Dermis blood vessel endothelial cell (primary cell): ENCODE results near the gene WIPI1. TPM values are rescaled to one million over a fixed set of nuclear protein-coding genes. Genes with fewer than 3 reads are reported as not detected.
A peak's percentile ranks its signal among the peaks of the same experiment; 100 is the strongest.

Source experiments
- DNase-seq: peaks from one replicate; pipeline ENCODE4 v3.0.0; 2010
- total RNA-seq: library from RNA; depleted of rRNA; stranded (reverse); fragments of >200 nt; gene quantifications from 2 replicates; pipeline ENCODE4 v1.2.3, GENCODE V29; 2014

The WIPI1 gene
- total RNA-seq, 1 donor from 2014 or later: 60.2 TPM

- no peak for DNase-seq
Measured at GRCh38 chr17:68460146-68460545, 2.9 kb upstream of the WIPI1 start.

GRCh38 chr17:68459037-68459639 is 1.8 kb upstream of the WIPI1 start:
- no peak for DNase-seq

- DNase-seq: no peak
Measured at GRCh38 chr17:68458260-68459036, 1.2 kb upstream of the WIPI1 start.

DNA sequence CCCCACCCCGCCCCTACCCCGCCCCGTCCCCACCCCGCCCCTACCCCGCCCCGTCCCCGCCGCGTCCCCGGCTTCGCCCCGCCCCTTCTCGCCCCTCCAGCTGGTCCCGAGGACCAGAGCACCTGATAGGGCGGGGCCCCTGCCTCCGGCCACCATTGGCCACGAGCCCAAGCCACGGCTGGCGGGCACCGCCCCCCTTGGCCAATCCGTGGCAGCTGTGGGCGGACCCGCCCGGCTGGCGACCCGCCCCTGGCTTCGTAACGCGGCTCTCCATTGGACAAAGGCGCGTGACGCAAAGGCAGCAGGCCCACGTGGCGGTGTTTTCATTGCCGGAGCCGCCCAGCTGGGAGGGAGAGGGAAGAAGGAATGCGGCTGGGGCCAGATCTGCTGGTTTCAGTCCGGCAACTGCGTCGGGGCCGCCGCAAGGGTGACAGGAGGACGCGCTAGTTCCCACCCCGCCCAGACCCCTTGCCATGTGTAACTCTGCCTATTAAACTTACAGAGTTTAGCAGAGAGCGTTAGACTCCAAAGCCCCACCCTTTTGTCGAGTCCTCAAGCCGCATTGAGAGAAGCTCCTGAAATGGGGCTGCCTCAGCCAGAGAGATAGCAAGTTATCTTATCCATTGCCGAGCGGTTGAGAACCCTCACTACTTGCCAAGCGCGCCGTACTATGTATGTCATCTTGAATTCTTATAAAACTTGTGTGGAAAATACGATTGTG is 403 bp upstream of the WIPI1 start:
- peak; percentile 99 for DNase-seq

GRCh38 chr17:68456339-68457167 is 743 bp downstream of the WIPI1 start:
- peak; percentile 87 for DNase-seq

- no peak for DNase-seq
Measured at GRCh38 chr17:68455901-68456338, 1.4 kb downstream of the WIPI1 start.

DNA sequence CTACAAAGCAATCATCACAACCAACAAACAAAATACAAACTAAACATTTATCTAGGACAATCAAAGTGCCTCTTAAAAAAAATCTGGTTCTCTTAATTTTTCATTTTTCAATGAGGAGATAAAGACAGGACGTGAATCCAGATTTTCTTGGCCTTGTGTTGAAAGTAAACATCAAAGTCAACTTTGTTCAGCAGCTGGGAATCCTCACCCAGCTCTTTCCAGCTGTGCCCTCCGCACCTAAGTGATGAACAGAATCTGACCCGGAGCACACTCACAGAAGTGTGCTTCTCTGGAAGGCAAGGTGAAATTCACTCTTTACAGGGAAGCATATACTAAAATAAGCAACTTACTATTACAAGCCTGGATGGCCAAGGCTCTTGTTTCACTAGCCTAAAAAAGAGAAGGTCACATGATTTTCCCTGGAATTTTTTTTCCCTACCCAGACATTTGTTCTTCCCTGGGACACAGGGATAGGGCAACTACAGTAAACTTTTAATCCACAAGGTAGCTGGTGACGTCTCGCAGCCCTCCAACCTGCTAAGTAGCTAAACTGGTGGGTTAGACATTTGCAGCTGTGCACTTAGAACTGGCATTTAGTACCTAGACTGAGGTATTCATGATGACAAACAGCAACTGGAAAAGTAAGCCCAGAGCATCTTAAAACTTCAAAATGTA is 3.2 kb downstream of the WIPI1 start:
- DNase-seq: no peak

DNA sequence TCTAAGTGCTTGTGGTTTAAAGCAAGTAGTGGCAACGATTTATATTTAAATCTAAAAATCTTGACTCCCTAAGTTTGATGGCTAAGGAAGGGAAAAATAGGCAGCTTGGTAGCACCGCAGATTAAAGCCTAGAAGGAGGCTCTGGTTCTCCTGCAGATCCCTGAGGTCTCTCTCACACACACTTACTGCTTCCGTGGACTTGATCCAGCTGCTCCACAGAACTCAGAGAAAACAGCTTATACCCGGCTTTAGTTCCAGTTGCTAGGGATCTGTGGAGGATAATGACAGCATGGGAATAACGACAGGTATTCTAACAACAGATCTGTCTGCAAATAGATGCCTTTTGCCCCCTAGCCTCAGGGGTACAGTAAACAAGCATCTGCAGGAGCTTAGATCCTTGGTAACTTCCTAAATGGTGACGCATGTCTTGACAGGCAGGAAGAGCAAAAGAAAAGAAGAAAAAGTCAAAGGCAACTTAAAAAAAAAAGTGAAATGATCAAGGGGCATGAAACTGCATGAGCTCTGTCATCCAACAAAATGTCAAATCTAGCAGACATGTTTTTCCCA is 4.5 kb downstream of the WIPI1 start:
- no peak for DNase-seq

DNA sequence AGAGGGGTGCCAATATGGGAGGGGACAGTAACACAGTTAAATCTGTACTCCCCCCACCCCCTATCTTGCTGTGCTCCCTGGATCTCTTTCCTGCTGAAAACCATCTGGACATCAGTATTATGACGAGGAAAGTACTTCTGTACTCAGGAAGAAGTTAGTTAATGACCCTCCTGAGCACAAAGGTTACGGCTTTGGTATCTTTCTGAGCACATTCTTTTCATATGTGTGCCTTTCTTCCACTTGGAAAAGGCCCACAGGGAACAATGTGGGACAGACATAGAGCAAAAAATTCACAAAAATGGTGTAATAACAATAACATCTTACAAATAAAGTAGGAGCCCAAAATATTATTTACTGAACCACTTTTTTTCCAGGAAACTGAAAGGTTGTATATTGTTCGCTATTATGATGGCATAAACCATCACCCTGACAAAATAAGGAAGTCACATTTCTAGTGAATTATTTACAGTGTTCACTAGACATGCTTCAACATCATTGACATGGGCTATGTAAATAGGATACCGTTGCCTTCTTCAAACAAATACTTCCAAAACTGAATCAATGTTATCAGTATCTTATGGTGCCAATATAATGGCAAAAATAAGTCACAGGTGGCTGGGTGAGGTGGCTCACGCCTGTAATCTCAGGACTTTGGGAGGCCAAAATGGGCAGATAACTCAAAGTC is 5.5 kb downstream of the WIPI1 start:
- no peak for DNase-seq

- DNase-seq: no peak
Measured at GRCh38 chr17:68450801-68451200, 6.5 kb downstream of the WIPI1 start.

DNA sequence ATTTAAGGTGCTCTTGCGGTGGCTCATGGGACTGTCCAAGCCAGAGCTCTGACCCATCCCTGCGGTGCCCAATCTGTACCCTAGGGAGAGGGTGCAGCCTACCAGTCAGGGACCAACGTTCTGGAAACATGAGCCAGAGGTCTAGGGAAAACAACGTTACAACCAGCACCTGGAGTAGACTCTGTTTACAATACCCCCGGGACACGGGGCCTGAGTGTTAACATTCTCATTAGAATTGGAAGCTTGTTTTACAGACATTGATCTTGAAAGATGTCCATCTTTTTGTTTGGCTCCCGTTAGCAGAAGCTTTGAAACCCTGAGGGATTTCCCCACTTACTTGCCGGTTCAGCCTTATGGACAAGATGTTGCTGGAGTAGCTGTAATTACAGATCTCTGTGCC is 6.9 kb downstream of the WIPI1 start:
- no peak for DNase-seq

- DNase-seq: no peak
Measured at GRCh38 chr17:68449021-68449739, 8.1 kb downstream of the WIPI1 start.

DNA sequence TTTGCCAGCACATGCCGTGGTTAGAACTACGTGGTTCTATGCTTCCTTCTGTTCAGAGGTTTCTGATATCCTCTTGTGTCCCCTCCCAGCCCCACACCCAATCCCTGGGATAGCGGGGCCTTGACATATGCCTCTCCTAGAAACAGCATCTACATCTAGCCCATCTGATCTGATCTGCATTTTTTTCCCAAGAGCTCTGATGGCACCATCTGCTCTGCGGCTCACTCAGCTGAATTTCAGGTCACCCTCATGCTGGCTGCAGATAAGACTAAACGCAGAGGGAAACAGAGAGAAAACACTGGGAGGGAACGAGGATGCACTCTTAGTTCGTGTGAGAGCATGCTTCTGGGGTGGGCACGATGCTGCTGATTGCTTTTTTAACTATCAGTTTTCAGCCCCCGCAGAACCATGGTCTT is 10.7 kb downstream of the WIPI1 start:
- no peak for DNase-seq

DNA sequence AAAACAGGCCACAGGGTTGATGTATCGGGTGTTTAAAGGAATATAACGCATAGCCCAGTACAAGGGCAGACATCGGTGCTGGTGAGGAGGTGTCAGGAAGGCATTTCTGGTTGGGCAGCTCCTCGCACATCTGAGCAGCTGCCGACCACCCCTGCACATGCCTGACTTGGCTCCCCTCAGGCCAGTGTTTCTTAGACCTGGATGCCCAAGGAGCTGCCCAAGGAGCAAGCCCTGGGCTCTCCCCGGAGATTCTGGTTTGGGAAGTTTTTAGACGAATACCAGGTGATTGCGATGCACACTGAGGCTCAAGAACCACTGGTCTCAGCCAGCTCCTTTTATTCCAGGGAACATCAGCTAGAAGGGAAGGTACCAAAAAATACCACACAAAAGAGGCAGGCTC is 11.6 kb downstream of the WIPI1 start:
- no peak for DNase-seq

DNA sequence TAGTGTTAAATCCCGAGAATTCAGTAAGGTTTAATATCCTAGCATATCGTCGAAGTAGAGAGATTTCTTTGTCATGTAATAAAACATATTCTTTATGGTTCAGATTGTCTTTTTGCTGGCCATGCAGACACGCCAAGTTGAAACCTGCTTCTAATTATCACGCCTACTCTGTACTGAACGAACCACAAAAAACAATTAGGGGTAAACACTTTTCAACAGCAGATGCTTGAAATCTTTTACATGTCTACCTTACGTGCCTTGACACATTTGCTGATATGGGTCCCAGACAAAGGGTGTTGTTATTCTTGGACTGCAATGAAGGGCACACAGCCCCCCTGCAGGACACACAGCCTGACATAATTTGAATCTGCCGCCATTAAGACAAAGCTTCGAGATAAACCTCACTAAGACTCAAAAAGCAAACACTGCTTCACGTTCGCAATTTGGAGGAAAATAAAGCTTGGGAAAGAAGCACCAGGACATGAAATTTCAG is 13.3 kb downstream of the WIPI1 start:
- no peak for DNase-seq

- DNase-seq: peak; percentile 83
Measured at GRCh38 chr17:68441070-68441770, 16.1 kb downstream of the WIPI1 start.

GRCh38 chr17:68440526-68440925 is 16.8 kb downstream of the WIPI1 start:
- DNase-seq: peak; percentile 27

DNA sequence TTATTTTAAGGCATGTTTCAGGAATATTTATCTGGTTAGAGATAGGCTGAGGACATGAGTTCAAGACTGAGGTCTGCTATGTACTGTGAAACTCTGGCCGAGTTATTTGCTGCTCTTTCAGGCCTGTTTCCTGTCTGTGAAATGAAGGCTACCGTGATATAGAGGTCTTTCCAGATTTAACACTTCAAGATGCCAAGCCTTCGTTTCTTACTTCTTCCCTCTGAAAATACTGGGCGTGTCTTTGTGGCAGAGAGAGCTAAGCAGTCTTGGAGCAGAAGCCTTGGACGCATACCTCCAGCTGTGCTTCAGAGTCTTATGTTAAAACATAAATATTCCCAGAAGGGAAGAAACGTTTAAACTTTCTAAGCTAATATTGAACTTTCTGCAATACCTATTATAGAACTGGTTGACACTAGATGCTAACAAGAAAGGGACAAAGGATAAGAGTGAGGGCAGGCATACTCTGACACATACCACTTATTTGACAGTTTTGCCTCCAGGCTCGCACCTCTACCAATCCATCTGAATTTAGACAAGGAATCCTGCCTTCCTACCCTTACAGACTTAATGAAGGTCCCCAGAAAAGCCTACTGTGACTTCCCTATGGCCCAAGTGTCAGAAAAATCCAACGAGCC is 17.5 kb downstream of the WIPI1 start:
- DNase-seq: no peak
